Measurements from ENCODE around the gene ARMS2. TPM values are rescaled to one million over a fixed set of nuclear protein-coding genes. Genes with fewer than 3 reads are reported as not detected.

ARMS2 gene
- polyA plus RNA-seq, 1 donor from 2014 or later = not detected

DNA sequence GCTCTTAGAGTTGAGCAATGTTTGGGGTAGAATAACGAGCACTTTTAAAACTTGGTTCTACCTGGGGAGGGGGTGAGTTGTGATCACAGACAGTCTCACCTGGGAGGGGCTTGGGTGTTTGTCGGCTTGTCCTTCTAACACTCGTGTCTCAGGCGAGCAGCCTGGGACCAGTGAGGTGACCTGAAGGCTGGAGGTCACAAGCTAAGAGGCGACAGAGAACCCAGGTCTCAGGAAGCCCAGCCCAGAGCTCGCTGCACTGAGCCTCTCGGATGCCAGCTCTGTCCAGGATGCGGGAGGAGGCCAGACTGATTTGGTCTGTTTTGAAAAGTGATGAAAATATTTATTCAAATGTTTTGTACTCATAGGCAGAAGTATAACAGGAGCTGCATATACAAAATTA lies 18.7 kb downstream of the ARMS2 start:
- H3F3A ChIP-seq (ENCODE audit: insufficient read depth, low read length, poor library complexity, severe bottlenecking) = no peaks in the 10 kb centered on the region
- H3K27me3 ChIP-seq (ENCODE audit: insufficient read depth, low read depth, low read length) = no peaks in the 10 kb centered on the region
- H3K9me2 ChIP-seq (ENCODE audit: insufficient read depth, low read length) = no peaks in the 10 kb centered on the region
- no peak overlapping the region for H3K27ac ChIP-seq (ENCODE audit: low read length)
- no peaks in the 10 kb centered on the region for H3K9me3 ChIP-seq (ENCODE audit: low read length)
- no peak overlapping the region for H3K4me2 ChIP-seq (ENCODE audit: low read length)
- H3K79me2 ChIP-seq (replicated peaks; ENCODE audit: insufficient read depth, low read length) = no peaks in the 10 kb centered on the region
- H2AFZ ChIP-seq (ENCODE audit: low read depth, low read length) = no peak overlapping the region
- H3K9ac ChIP-seq (ENCODE audit: low read length) = no peak overlapping the region
- no peak overlapping the region for H3K4me3 ChIP-seq (ENCODE audit: low read length)
- TF ChIP-seq EP300 (conservative IDR thresholded peaks at IDR 0.05; ENCODE audit: poor library complexity, severe bottlenecking) (no peak), RAD21 (conservative IDR thresholded peaks at IDR 0.05) (no peak), SMC3 (conservative IDR thresholded peaks at IDR 0.05; ENCODE audit: poor library complexity) (no peak)
- no peaks in the 10 kb centered on the region for H4K20me1 ChIP-seq (ENCODE audit: insufficient read depth)
- H3K36me3 ChIP-seq (ENCODE audit: insufficient read depth, low read length) = no peaks in the 10 kb centered on the region

DNA sequence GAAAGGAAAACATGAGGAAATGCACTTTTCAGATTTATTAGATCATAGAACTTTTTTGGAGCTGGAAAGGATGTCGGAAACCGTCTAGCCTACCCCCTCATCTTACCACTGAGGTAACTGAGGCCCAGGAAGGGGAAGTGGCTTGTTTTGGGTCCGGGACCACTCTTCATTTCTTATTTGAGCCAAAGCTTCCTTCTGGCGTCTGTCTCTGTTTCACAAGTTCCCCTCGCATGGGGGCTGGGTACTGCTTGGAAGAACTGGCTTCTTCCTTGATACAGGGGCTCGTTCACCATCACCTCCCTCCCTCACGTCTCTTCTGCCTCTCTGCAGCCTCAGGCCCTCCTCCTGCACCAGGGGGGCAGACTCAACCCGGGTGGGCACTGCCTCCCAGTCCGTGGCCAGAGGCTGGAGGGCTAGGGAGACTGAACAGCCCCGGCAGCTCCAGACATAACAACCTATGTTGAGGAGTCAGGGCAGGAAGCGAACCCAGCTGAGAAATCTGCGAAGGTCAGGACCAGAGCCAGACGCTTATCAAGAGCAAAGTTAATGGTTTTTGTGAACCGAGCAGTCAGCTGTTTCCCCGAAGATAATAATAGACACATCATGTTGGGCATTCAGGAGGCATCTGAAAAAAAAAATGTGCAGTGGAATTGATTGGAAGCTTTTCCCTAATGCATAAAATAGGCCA lies 19.8 kb downstream of the ARMS2 start:
- Histone ChIP-seq H4K20me1 (ENCODE audit: insufficient read depth) (no peaks in the 10 kb centered on the region), H3K4me2 (ENCODE audit: low read length) (no peak overlapping the region), H3K36me3 (ENCODE audit: insufficient read depth, low read length) (no peaks in the 10 kb centered on the region), H3K9ac (ENCODE audit: low read length) (no peak overlapping the region), H3F3A (ENCODE audit: insufficient read depth, low read length, poor library complexity, severe bottlenecking) (no peaks in the 10 kb centered on the region), H3K4me3 (ENCODE audit: low read length) (no peak overlapping the region), H3K27ac (ENCODE audit: low read length) (no peak overlapping the region), H3K79me2 (replicated peaks; ENCODE audit: insufficient read depth, low read length) (no peaks in the 10 kb centered on the region), H3K9me3 (ENCODE audit: low read length) (no peaks in the 10 kb centered on the region), H3K9me2 (ENCODE audit: insufficient read depth, low read length) (no peaks in the 10 kb centered on the region), H2AFZ (ENCODE audit: low read depth, low read length) (no peak overlapping the region), H3K27me3 (ENCODE audit: insufficient read depth, low read depth, low read length) (no peaks in the 10 kb centered on the region)
- TF ChIP-seq EP300 (conservative IDR thresholded peaks at IDR 0.05; ENCODE audit: poor library complexity, severe bottlenecking) = no peak
- TF ChIP-seq SMC3 (conservative IDR thresholded peaks at IDR 0.05; ENCODE audit: poor library complexity) = no peak
- no peak for TF ChIP-seq TAF1 (IDR thresholded peaks at IDR 0.05; ENCODE audit: low read depth)
- no peak for TF ChIP-seq MXI1 (conservative IDR thresholded peaks at IDR 0.05; ENCODE audit: poor library complexity, severe bottlenecking)
- TF ChIP-seq, protein P1, sequence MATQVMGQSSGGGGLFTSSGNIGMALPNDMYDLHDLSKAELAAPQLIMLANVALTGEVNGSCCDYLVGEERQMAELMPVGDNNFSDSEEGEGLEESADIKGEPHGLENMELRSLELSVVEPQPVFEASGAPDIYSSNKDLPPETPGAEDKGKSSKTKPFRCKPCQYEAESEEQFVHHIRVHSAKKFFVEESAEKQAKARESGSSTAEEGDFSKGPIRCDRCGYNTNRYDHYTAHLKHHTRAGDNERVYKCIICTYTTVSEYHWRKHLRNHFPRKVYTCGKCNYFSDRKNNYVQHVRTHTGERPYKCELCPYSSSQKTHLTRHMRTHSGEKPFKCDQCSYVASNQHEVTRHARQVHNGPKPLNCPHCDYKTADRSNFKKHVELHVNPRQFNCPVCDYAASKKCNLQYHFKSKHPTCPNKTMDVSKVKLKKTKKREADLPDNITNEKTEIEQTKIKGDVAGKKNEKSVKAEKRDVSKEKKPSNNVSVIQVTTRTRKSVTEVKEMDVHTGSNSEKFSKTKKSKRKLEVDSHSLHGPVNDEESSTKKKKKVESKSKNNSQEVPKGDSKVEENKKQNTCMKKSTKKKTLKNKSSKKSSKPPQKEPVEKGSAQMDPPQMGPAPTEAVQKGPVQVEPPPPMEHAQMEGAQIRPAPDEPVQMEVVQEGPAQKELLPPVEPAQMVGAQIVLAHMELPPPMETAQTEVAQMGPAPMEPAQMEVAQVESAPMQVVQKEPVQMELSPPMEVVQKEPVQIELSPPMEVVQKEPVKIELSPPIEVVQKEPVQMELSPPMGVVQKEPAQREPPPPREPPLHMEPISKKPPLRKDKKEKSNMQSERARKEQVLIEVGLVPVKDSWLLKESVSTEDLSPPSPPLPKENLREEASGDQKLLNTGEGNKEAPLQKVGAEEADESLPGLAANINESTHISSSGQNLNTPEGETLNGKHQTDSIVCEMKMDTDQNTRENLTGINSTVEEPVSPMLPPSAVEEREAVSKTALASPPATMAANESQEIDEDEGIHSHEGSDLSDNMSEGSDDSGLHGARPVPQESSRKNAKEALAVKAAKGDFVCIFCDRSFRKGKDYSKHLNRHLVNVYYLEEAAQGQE (IDR thresholded peaks at IDR 0.05; ENCODE audit: borderline replicate concordance) = no peak
- TF ChIP-seq RAD21 (conservative IDR thresholded peaks at IDR 0.05) = no peak
- TF ChIP-seq POLR2AphosphoS5 (IDR thresholded peaks at IDR 0.05) = no peak
- TF ChIP-seq EZH2 (IDR thresholded peaks at IDR 0.05; ENCODE audit: borderline replicate concordance, insufficient read depth, low read length, poor library complexity, severe bottlenecking) = no peak
- TF ChIP-seq, protein P2, sequence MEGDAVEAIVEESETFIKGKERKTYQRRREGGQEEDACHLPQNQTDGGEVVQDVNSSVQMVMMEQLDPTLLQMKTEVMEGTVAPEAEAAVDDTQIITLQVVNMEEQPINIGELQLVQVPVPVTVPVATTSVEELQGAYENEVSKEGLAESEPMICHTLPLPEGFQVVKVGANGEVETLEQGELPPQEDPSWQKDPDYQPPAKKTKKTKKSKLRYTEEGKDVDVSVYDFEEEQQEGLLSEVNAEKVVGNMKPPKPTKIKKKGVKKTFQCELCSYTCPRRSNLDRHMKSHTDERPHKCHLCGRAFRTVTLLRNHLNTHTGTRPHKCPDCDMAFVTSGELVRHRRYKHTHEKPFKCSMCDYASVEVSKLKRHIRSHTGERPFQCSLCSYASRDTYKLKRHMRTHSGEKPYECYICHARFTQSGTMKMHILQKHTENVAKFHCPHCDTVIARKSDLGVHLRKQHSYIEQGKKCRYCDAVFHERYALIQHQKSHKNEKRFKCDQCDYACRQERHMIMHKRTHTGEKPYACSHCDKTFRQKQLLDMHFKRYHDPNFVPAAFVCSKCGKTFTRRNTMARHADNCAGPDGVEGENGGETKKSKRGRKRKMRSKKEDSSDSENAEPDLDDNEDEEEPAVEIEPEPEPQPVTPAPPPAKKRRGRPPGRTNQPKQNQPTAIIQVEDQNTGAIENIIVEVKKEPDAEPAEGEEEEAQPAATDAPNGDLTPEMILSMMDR (IDR thresholded peaks at IDR 0.05; ENCODE audit: poor library complexity, severe bottlenecking) = no peak

All from neural cell (in vitro differentiated cells).